Measurements from ENCODE around the gene KRTAP12-3. TPM values are rescaled to one million over a fixed set of nuclear protein-coding genes. Genes with fewer than 3 reads are reported as not detected.

KRTAP12-3 gene
- polyA plus RNA-seq, 1 donor from 2014 or later = not detected

GRCh38 chr21:44702111-44702972 is 44.6 kb downstream of the KRTAP12-3 start:
- no peak overlapping the region for H3K9ac ChIP-seq (ENCODE audit: low read length)
- peaks cover 32% of the 10 kb centered on the region for H3K27me3 ChIP-seq (ENCODE audit: insufficient read depth, low read depth, low read length)
- no peaks in the 10 kb centered on the region for H3K9me3 ChIP-seq (ENCODE audit: low read length)
- H3K4me3 ChIP-seq (ENCODE audit: low read length) = no peak overlapping the region
- no peaks in the 10 kb centered on the region for H3K9me2 ChIP-seq (ENCODE audit: insufficient read depth, low read length)
- no peak overlapping the region for H3K27ac ChIP-seq (ENCODE audit: low read length)
- H3K79me2 ChIP-seq (replicated peaks; ENCODE audit: insufficient read depth, low read length) = no peaks in the 10 kb centered on the region
- TF ChIP-seq EP300 (conservative IDR thresholded peaks at IDR 0.05; ENCODE audit: poor library complexity, severe bottlenecking) (no peak), CTCF (IDR thresholded peaks at IDR 0.05; ENCODE audit: poor library complexity, severe bottlenecking) (no peak), RAD21 (conservative IDR thresholded peaks at IDR 0.05) (no peak), EZH2 (IDR thresholded peaks at IDR 0.05; ENCODE audit: borderline replicate concordance, insufficient read depth, low read length, poor library complexity, severe bottlenecking) (no peak), POLR2AphosphoS5 (IDR thresholded peaks at IDR 0.05) (no peak), REST (IDR thresholded peaks at IDR 0.05; ENCODE audit: borderline replicate concordance) (no peak), TAF1 (IDR thresholded peaks at IDR 0.05; ENCODE audit: low read depth) (no peak), MXI1 (conservative IDR thresholded peaks at IDR 0.05; ENCODE audit: poor library complexity, severe bottlenecking) (no peak), SMC3 (conservative IDR thresholded peaks at IDR 0.05; ENCODE audit: poor library complexity) (no peak)
- H3F3A ChIP-seq (ENCODE audit: insufficient read depth, low read length, poor library complexity, severe bottlenecking) = no peaks in the 10 kb centered on the region
- no peak overlapping the region for H2AFZ ChIP-seq (ENCODE audit: low read depth, low read length)
- H3K4me2 ChIP-seq (ENCODE audit: low read length) = no peak overlapping the region
- no peaks in the 10 kb centered on the region for H4K20me1 ChIP-seq (ENCODE audit: insufficient read depth)
- no peaks in the 10 kb centered on the region for H3K36me3 ChIP-seq (ENCODE audit: insufficient read depth, low read length)

GRCh38 chr21:44702973-44703730 is 45.4 kb downstream of the KRTAP12-3 start:
- Histone ChIP-seq H3K4me2 (ENCODE audit: low read length) (no peak overlapping the region), H3K9ac (ENCODE audit: low read length) (no peak overlapping the region), H3K9me2 (ENCODE audit: insufficient read depth, low read length) (no peaks in the 10 kb centered on the region), H2AFZ (ENCODE audit: low read depth, low read length) (no peak overlapping the region), H3K36me3 (ENCODE audit: insufficient read depth, low read length) (no peaks in the 10 kb centered on the region), H4K20me1 (ENCODE audit: insufficient read depth) (no peaks in the 10 kb centered on the region), H3K9me3 (ENCODE audit: low read length) (no peaks in the 10 kb centered on the region), H3K27ac (ENCODE audit: low read length) (no peak overlapping the region), H3K79me2 (replicated peaks; ENCODE audit: insufficient read depth, low read length) (no peaks in the 10 kb centered on the region), H3F3A (ENCODE audit: insufficient read depth, low read length, poor library complexity, severe bottlenecking) (no peaks in the 10 kb centered on the region), H3K27me3 (ENCODE audit: insufficient read depth, low read depth, low read length) (peaks cover 40% of the 10 kb centered on the region), H3K4me3 (ENCODE audit: low read length) (no peak overlapping the region)
- TF ChIP-seq EP300 (conservative IDR thresholded peaks at IDR 0.05; ENCODE audit: poor library complexity, severe bottlenecking) = no peak
- no peak for TF ChIP-seq REST (IDR thresholded peaks at IDR 0.05; ENCODE audit: borderline replicate concordance)

All from neural cell (in vitro differentiated cells).